Amniotic epithelial cell (primary cell): ENCODE results near the gene RNF11.

ENCODE experiments used
- DNase-seq: peaks from one replicate; pipeline ENCODE4 v3.0.0-alpha.2; 2010; ENCODE audit warnings: low read depth

Gene RNF11

GRCh38 chr1:51265618-51266017 is 29.5 kb downstream of the RNF11 start:
- DNase-seq = no peak

- no peak for DNase-seq
Measured at GRCh38 chr1:51266181-51266580, 30.1 kb downstream of the RNF11 start.

GRCh38 chr1:51266791-51267190 is 30.7 kb downstream of the RNF11 start:
- no peak for DNase-seq

DNA sequence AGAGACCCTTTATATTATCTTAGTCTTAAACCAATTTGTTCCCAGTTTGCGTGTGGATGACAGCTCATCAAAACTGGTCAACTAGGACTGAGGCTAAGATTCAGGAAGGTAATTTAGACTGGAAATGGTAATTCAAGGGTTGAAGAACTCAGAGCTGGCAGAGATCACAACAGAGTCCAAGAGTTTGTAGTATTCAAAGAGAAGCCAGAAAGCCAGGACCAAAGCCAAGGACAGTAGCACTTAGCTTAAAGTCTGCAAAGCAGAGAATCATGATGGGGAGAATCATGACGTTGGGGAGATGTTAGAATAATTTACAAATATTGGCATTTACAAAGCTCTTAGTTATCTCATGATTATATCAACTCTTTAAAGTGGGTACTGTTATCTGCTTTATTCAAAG is 32.6 kb downstream of the RNF11 start:
- no peak for DNase-seq

DNA sequence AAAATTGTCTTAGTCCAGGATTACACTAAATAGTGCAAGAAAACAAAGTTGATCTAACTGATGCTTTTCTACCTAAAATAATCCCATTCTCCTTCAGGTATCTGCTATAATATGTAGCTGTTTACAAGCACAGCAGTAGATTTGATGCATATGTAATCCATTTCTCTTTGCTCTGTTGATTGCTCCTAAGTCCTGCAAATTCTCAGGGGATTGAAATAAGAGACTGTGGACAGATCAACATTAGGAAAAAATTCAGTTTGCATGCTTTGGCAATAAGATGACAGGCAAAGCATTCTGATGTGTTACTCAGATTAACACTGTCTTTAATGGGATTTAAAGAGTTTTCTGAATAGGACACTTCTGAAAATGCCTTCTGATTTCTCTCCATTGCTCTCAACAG is 34.7 kb downstream of the RNF11 start:
- no peak for DNase-seq

GRCh38 chr1:51272916-51273315 is 36.8 kb downstream of the RNF11 start:
- no peak for DNase-seq

- no peak for DNase-seq
Measured at GRCh38 chr1:51274676-51275075, 38.6 kb downstream of the RNF11 start.

GRCh38 chr1:51276286-51276685 is 40.2 kb downstream of the RNF11 start:
- DNase-seq = peak; percentile 25

DNA sequence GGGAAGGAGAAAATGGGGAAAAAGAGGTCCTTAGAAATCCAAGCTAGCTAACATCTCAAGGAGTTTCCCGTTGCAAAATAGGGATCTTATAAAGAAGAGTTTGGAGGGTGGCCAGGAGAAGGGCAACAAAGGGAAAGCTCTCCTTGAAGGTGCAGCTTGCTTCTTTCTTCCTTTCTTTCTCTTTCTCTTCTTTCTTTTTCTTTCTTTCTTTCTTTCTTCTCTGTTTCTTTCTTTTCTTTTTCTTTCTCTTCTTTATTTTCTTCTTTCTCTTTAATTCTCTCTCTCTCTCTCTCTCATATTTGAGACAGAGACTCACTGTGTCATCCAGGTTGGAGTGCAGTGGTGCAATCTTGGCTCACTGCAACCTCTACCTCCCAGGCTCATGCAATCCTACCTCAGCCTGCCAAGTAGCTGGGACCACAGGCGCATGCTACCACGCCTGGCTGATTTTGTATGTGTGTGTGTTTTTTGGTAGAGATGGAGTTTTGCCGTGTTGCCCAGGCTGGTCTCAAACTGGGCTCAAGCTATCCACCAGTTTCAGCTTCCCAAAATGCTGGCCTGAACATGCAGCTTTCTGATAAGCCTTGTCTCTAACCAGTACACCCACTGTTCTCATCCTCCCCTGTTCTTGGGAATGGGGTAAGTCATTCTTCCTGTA is 44.4 kb downstream of the RNF11 start:
- DNase-seq = peak; percentile 22

DNA sequence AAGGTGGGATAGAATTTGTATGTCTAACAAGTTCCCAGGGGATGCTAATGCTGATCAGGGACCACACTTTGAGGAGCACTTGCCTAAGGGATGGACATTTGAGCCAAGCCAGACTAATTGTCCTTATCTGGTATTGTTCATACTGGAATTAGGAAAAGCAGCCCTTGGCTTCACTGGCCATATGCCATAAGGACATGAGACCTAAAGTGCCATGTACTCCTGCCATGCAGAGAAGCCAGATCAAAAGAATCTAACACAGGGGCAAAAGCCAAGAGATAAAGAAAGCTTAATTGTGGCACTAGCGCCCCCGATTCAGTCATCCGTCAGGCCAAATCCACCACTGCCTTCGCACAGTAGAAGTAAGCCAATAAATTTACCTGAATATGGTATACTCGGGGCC is 45.7 kb downstream of the RNF11 start:
- DNase-seq = no peak

DNA sequence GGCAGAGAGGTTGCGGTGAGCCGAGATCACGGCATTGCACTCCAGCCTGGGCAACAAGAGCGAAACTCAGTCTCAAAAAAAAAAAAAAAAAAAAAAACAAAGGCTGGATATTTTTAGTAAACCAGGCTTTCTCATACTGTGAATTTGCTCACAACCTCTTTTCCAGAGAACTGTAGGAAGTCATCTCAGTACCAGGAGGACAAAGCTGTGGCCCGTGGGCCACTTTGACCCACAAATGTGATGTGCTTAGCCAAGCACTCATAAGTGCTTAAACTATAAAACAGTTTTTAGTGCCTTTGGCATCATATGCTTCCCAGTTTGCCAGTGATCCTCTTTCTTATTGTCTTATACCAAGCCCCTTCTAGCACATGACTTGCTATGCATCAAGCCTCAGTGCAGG is 46.5 kb downstream of the RNF11 start:
- no peak for DNase-seq

DNA sequence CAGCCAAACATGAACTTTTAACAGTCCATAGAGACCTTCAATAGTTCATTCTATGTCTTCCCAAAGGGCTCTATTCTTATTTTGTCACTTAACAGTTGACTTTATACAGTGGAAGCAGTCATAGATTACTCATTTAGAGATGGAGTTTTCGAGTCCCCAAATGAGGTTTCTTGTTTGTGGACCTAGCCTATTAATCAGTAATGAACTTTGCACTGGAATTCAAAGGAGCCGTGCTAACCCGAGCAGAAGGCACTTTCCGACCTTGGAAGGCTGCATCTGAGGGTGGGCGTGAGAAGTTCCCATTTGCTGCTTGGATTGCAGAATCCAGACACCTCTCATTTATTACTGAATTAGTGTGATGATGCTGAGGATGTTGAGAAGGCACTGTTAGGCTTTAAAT is 47.9 kb downstream of the RNF11 start:
- no peak for DNase-seq

DNA sequence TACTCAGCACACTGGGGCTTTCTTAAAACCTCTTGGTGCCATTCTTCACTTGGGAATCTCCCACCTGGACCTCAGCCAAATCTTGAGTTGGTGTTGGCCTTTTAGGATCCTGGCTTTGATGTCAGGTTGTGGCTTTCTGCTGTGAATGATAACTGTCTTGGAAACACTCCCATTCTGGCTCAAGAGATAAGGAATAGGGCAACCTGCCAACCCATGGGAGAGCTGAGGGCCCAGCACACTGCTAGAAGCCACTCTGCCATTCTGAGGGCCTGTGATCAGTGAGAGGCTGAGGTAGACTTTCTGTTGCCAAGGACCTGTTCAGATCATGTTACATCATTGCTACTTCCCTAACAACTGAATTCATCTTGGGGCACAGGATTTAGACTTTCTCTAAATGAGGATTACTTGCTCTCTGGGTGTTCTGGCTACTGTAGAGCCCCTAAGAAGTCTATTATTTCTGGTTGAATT is 48.4 kb downstream of the RNF11 start:
- DNase-seq = peak; percentile 68

- no peak for DNase-seq
Measured at GRCh38 chr1:51285055-51285454, 49.0 kb downstream of the RNF11 start.

- DNase-seq = no peak
Measured at GRCh38 chr1:51287966-51288365, 51.9 kb downstream of the RNF11 start.

DNA sequence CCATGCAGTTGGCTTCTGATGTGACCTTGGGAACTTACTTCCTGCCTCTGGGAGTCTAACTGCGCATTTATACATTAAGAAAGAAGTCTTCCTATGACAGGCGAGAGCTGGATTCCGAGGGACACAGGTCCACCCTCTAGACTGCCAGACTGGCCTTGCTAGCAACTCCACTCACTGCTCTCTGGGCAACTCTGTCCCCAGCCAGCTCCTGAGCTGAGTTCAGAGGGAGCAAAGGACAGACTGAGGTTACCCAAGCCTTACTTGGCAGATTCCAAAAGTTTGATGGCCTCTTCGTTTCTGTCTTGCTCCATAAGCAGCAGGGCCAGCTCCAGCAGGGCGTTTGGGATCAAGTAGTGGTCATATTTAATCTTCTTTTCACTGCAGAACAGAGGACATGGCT is 52.5 kb downstream of the RNF11 start:
- no peak for DNase-seq

GRCh38 chr1:51289676-51290488 is 53.8 kb downstream of the RNF11 start:
- DNase-seq = no peak

DNA sequence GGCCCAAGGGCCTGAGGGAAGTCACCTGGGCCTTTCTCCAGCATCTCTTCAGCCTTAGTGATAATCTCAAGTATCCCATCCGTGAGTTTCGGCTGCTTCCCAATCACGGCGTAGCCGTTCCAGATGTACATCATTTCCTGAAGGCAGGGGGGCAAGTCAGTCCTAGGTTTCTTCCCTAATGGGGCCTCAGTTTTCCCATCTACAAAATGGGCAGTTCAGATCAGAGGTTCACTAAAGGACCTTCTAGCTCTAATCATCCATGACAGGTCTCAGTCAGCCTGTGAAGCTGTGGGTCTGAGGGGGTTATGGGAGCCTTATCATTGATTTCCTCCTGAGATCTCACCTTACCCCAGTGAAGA is 54.4 kb downstream of the RNF11 start:
- no peak for DNase-seq

GRCh38 chr1:51293898-51294515 is 57.9 kb downstream of the RNF11 start:
- no peak for DNase-seq

GRCh38 chr1:51294566-51295184 is 58.6 kb downstream of the RNF11 start:
- DNase-seq = no peak

DNA sequence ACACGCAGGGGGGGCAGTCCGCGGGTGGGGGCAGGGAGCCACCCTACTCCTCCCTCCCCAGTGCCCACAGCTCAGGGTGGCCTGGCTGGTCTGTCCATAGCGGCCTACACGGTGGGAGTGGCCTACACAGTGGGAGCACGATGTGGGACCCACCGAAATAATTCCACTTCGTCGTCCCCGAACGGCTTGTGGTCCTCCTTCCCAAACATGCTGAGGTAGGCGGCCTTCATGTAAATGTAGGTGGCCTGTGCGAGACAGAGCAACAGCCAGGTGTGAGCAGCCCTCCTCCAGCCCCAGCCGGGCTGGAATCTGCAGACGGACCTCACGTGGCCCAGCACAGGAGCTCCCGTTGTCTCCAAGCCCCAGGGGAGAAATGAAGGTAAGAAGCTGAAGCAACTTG is 59.9 kb downstream of the RNF11 start:
- no peak for DNase-seq

DNA sequence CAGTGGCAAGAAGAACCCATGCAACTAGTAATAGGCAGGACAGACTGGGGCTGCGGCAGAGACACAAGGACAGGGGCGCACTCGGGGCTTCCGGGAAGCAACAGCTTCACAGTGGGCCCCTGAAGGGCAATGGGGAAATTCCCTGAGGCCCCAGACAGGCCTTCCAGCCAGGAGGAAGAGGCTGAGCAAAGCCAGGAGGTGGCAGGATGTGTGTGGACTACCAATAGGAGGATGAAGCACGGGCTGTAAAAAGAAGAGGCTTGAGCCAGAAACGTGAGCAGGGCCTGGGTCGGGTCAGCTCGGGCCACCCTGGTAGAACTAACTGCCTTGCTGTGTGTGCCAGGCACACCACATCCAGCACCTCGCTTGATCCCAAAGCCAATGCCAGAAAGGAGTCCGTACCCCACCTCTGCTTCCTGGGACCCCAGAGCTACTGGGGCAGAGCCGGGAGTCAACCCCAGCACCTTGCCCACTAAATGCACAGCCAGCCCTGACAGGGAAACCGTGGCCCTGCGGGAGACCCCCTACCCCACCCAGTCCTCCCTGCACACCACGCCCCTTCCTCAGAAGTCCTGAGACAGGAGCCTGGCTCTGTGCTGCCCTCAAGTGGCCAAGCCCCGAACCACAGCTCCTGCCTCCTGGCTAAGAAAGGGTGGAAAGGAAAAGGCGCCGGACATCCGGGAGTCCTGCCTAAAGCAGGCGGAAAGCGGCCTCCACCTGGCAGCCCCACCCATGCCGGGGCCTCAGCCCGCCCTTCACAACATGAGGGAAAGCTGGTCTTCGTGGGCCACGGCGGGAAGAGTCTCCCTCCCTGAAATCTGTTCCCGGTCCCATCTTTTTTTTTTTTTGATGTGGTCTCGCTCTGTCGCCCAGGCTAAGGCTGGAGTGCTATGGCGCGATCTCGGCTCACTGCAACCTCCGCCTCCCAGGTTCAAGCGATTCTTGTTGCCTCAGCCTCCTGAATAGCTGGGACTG is 60.6 kb downstream of the RNF11 start:
- DNase-seq = peak; percentile 52
